Body of pancreas (tissue), 4 donors: Measurements from ENCODE around the gene TMEM94. TPM values are rescaled to one million over a fixed set of nuclear protein-coding genes. Genes with fewer than 3 reads are reported as not detected.
A peak's percentile ranks its signal among the peaks of the same experiment; 100 is the strongest.

ENCODE experiments used
- ATAC-seq: fragments of 150-250 bp; one replicate; pipeline ENCODE4 v1.9.1; 2016
- DNase-seq, 4 donors: peaks; one replicate each; pipeline ENCODE4 v3.0.0-alpha.2; 2019
- H3K27ac ChIP-seq, 4 donors: fragments of 200-600 bp; sonication (generic); 1 replicate in 3 of 4; 2 replicates in 1 of 4; pipeline versions ENCODE4 v1.5.1 to v1.6.1; 2016 to 2019; ENCODE audit warnings: mild to moderate bottlenecking in 1 of 4, mixed read lengths in 1 of 4, moderate library complexity in 1 of 4
- H3K27me3 ChIP-seq, 2 donors: fragments of 200-600 bp; sonication (generic); one replicate each; pipeline ENCODE4 v1.6.0; 2016; ENCODE audit warnings: mild to moderate bottlenecking in 1 of 2
- H3K36me3 ChIP-seq, 2 donors: fragments of 200-600 bp; sonication (generic); replicated peaks in 1 of 2; 2 replicates each; pipeline ENCODE4 v1.5.1; 2016; ENCODE audit warnings: low read depth in 2 of 2; ENCODE audit not compliant: insufficient read depth in 1 of 2
- H3K4me1 ChIP-seq: fragments of 200-600 bp; sonication (generic); one replicate; pipeline ENCODE4 v1.6.0; 2016
- H3K4me3 ChIP-seq, 2 donors: fragments of 200-600 bp; sonication (generic); 1 replicate in 1 of 2; 2 replicates in 1 of 2; pipeline ENCODE4 v1.5.1; 2016 to 2019
- H3K9me3 ChIP-seq, 3 donors: fragments of 200-600 bp; sonication (generic); 1 replicate in 2 of 3; 2 replicates in 1 of 3; pipeline ENCODE4 v1.5.1; 2016
- CTCF ChIP-seq, 7 experiments: fragments of 450-650 bp in 4 of 7; fragments of 200-600 bp in 3 of 7; sonication (generic) in 3 of 7; IDR thresholded peaks; one replicate each; pipeline ENCODE4 v1.5.1; 2016 to 2019; ENCODE audit warnings: antibody characterized with exemption in 7 of 7
- POLR2A ChIP-seq, 3 donors: fragments of 450-650 bp; IDR thresholded peaks; one replicate each; pipeline ENCODE4 v1.6.1; 2016; ENCODE audit warnings: antibody characterized with exemption in 3 of 3, mild to moderate bottlenecking in 2 of 3
- WGBS, 2 donors: methylation state at CpG; one replicate each; pipeline ENCODE4 v1.1.5; 2017; 5-methylcytosine and 5-hydroxymethylcytosine counted together
- intact Hi-C: fragments of 100-400 bp; cut with DNase I; formaldehyde crosslinking; loops from one replicate; pipeline ENCODE4 v1.15.1; 2023
- total RNA-seq, 2 donors: library from RNA; depleted of rRNA; stranded (reverse); fragments of >200 nt; gene quantifications; one replicate each; pipeline ENCODE4 v1.1.0, GENCODE V29; 2016

The TMEM94 gene
- total RNA-seq, 2 donors from 2014 or later = 27.2 to 145 TPM

- H3K4me3 ChIP-seq = no peak overlapping the region
- intact Hi-C loops = no loop called here
- no peak overlapping the region for H3K27ac ChIP-seq
- WGBS, 2 donors = 100% methylated on average over 2 of the region's 2 CpGs; no CpG with 5 or more reads in 1 of the 2 donors
- no peaks in the 10 kb centered on the region for H3K27me3 ChIP-seq
- DNase-seq (no peak), ATAC-seq (no peak)
- peaks cover 0 to 3% of the 10 kb centered on the region in 2 donors for H3K36me3 ChIP-seq
- H3K9me3 ChIP-seq = no peaks in the 10 kb centered on the region
- peaks cover 8% of the 10 kb centered on the region for H3K4me1 ChIP-seq
- no peak for TF ChIP-seq POLR2A (IDR thresholded peaks at IDR 0.05)
Observed at GRCh38 chr17:75473246-75473645, 16.8 kb downstream of the TMEM94 start.

DNA sequence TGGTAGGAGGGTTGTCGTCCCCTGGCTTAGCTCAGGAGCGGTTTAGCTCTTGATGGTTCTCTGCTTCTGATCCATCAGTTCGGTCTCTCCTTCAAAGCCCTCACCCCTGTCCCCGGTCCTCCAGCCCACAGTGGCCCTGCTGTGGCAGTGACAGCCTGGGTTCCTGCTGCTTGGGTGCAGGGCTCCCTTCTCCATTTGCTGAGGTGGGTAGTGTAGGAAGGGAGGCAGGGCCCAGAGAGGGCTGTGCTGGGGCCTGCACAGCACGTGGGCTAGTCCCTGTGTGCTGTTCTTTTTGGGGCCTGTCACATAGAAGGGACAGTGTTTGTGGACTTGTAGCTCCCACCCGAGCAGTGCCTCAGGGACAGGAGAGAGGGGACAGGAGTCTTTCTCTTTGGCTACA is 18.3 kb downstream of the TMEM94 start:
- ATAC-seq = no peak
- Histone ChIP-seq H3K27ac (no peak overlapping the region), H3K36me3 (peaks cover 0 to 3% of the 10 kb centered on the region in 2 donors), H3K4me1 (peaks cover 8% of the 10 kb centered on the region), H3K27me3 (no peaks in the 10 kb centered on the region), H3K4me3 (no peak overlapping the region), H3K9me3 (no peaks in the 10 kb centered on the region)
- WGBS, 2 donors = 76 to 81% methylated on average over 5 to 6 of the region's 6 CpGs
- DNase-seq = no peak
- TF ChIP-seq CTCF (IDR thresholded peaks at IDR 0.05) = no peak
- no peak for TF ChIP-seq POLR2A (IDR thresholded peaks at IDR 0.05)
- intact Hi-C loops = no loop called here

DNA sequence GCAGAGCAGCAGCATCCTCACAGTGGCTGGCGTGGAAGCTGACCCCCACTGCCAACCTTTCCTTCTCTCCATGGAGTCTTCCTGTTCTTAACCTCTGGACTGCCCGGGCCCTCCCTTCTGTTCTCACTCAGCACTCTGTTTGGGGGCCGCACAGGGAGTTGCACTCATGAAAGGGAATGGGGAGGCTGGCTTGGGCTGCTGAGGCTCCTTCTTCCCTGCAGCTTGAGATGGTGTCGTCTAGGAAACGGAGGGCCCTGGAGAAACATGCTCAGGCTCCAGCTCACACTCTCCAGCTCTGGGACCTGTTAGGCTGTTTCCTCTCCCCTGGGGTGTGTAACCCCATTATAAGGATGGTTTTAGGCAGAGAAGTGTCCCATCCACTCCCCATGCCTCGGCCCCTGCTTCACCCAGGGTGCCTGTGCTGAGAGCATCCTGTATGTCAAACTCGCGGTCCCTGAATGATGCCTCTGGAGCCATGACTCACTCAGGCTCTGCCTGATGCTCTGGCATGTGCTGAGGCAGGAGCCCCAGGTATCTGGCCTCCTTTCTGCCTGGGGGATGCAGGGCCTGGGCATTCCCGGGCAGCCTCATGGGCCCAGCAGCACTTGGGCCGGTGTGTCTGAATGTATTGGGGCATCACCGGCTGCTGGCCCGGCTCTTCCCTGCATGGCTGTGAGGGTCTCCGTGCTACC is 18.9 kb downstream of the TMEM94 start:
- no peak for ATAC-seq

DNA sequence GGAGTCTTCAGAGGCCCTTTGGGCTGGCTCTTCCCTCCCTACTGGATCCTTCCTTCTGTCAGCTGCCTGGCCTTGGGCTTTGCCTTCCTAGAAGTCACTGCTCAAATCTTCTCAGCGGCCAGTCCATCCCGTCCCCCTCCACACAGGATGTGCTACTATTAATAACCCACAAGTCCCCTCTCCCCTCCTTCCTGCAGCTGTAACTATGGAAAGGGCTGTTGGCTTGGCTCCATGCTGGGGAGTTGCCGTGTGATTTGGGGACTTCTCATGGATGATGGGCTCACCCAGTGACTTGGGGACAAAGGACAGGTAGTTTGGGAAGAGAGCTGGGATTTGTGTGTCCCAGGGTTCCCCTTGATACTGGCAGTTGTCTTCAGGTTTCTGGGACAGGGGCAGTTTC is 19.4 kb downstream of the TMEM94 start:
- ATAC-seq (no peak), DNase-seq (no peak)
- 75 to 83% methylated on average over 3 of the region's 3 CpGs for WGBS, 2 donors

More for the DNA sequence above, 18.9 kb downstream of the TMEM94 start:
- H3K4me3 ChIP-seq = no peak overlapping the region
- no peak for DNase-seq
- H3K27me3 ChIP-seq = no peaks in the 10 kb centered on the region
- H3K36me3 ChIP-seq = peaks cover 0 to 3% of the 10 kb centered on the region in 2 donors
- intact Hi-C loops = no loop called here
- TF ChIP-seq CTCF (IDR thresholded peaks at IDR 0.05) (no peak), POLR2A (IDR thresholded peaks at IDR 0.05) (no peak)
- H3K27ac ChIP-seq = peak overlapping the region in 1 of 4 donors; percentile 13
- WGBS, 2 donors = 76 to 82% methylated on average over 7 to 13 of the region's 13 CpGs
- peaks cover 8% of the 10 kb centered on the region for H3K4me1 ChIP-seq
- H3K9me3 ChIP-seq = no peaks in the 10 kb centered on the region

DNA sequence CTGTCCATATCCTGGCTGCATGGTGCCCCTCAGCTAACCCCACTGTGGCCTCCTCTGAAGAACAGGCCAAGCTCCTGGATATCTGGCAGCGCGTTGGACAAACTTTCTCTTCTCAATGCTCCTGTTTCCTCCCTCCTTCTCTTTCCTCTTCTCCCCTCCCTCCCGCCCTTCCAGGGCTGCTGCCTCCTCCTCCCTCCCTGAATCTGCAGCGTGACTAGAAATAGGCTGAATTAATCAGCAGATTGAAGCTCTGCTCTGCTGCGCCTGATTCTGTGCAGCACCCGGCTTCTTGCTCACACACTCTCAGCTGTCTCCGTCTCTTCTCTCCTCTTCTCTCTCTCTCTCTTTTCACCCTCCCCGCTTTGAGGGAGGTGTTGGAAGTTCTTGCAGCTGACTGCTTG is 19.8 kb downstream of the TMEM94 start:
- Histone ChIP-seq H3K4me3 (no peak overlapping the region), H3K4me1 (peaks cover 8% of the 10 kb centered on the region), H3K27me3 (no peaks in the 10 kb centered on the region), H3K36me3 (peaks cover 0 to 3% of the 10 kb centered on the region in 2 donors), H3K9me3 (no peaks in the 10 kb centered on the region), H3K27ac (peak overlapping the region in 1 of 4 donors; percentile 13)
- no peak for DNase-seq
- no peak for ATAC-seq
- TF ChIP-seq POLR2A (IDR thresholded peaks at IDR 0.05) = no peak
- 59 to 84% methylated on average over 8 of the region's 8 CpGs for WGBS, 2 donors
- intact Hi-C loops = no loop called here

More for the DNA sequence above, 19.4 kb downstream of the TMEM94 start:
- H3K4me3 ChIP-seq = no peak overlapping the region
- peak overlapping the region in 1 of 4 donors; percentile 13 for H3K27ac ChIP-seq
- H3K36me3 ChIP-seq = peaks cover 0 to 3% of the 10 kb centered on the region in 2 donors
- H3K9me3 ChIP-seq = no peaks in the 10 kb centered on the region
- H3K27me3 ChIP-seq = no peaks in the 10 kb centered on the region
- intact Hi-C loops = no loop called here
- TF ChIP-seq POLR2A (IDR thresholded peaks at IDR 0.05) (no peak), CTCF (IDR thresholded peaks at IDR 0.05) (no peak)
- H3K4me1 ChIP-seq = peaks cover 8% of the 10 kb centered on the region
